ENCODE data around the gene CHRNB1.

The CHRNB1 gene

GRCh38 chr17:7437950-7438614 is 6.8 kb upstream of the CHRNB1 start:
- DNase-seq (ENCODE audit: low spot score), result peak; percentile 36

- no peak for DNase-seq (ENCODE audit: low spot score)
Measured at GRCh38 chr17:7438656-7439460, 6.0 kb upstream of the CHRNB1 start.

- no peak for DNase-seq (ENCODE audit: low spot score)
Measured at GRCh38 chr17:7439462-7440112, 5.3 kb upstream of the CHRNB1 start, which contains the start of gene FGF11. TSS of gene FGF11 (plus strand) at chr17:7439512. CDS start at chr17:7439621, 109 bp downstream.

- DNase-seq (ENCODE audit: low spot score), result peak; percentile 24
Measured at GRCh38 chr17:7440113-7440833, 4.6 kb upstream of the CHRNB1 start.

GRCh38 chr17:7440834-7441195 is 4.0 kb upstream of the CHRNB1 start:
- no peak for DNase-seq (ENCODE audit: low spot score)

- no peak for DNase-seq (ENCODE audit: low spot score)
Measured at GRCh38 chr17:7441266-7441665, 3.6 kb upstream of the CHRNB1 start.

- DNase-seq (ENCODE audit: low spot score), result no peak
Measured at GRCh38 chr17:7442142-7442541, 2.7 kb upstream of the CHRNB1 start.

- DNase-seq (ENCODE audit: low spot score), result no peak
Measured at GRCh38 chr17:7443499-7444485, 1.1 kb upstream of the CHRNB1 start.

- DNase-seq (ENCODE audit: low spot score), result peak; percentile 36
Measured at GRCh38 chr17:7445619-7445968, 733 bp downstream of the CHRNB1 start.

- no peak for DNase-seq (ENCODE audit: low spot score)
Measured at GRCh38 chr17:7448461-7448860, 3.6 kb downstream of the CHRNB1 start.

- no peak for DNase-seq (ENCODE audit: low spot score)
Measured at GRCh38 chr17:7459961-7460545, 15.2 kb downstream of the CHRNB1 start.

GRCh38 chr17:7460850-7461660 is 16.2 kb downstream of the CHRNB1 start:
- no peak for DNase-seq (ENCODE audit: low spot score)

- no peak for DNase-seq (ENCODE audit: low spot score)
Measured at GRCh38 chr17:7462474-7463371, 17.9 kb downstream of the CHRNB1 start.

- DNase-seq (ENCODE audit: low spot score), result no peak
Measured at GRCh38 chr17:7463372-7463846, 18.5 kb downstream of the CHRNB1 start.

- DNase-seq (ENCODE audit: low spot score), result no peak
Measured at GRCh38 chr17:7464081-7464480, 19.2 kb downstream of the CHRNB1 start.

GRCh38 chr17:7465597-7466275 is 20.9 kb downstream of the CHRNB1 start:
- no peak for DNase-seq (ENCODE audit: low spot score)

- DNase-seq (ENCODE audit: low spot score), result no peak
Measured at GRCh38 chr17:7466318-7466638, 21.4 kb downstream of the CHRNB1 start.

GRCh38 chr17:7466639-7467341 is 21.9 kb downstream of the CHRNB1 start:
- DNase-seq (ENCODE audit: low spot score), result no peak
